OCI-LY7 (cell line): ENCODE results near the gene DNM3. TPM values are rescaled to one million over a fixed set of nuclear protein-coding genes. Genes with fewer than 3 reads are reported as not detected.

Source experiments
- BruUV-seq: library from RNA; stranded (reverse); fragments of 400-500 nt; replicated peaks from 2 replicates; lab custom pipeline; 2021; lab: Mats Ljungman, UMichigan
- CTCF ChIA-PET: fragments of 300-600 bp; sonication (Branson Sonifier 250); formaldehyde crosslinking; loops from one replicate; lab custom pipeline; 2022; ENCODE audit warnings: antibody characterized with exemption; ENCODE audit not compliant: unreplicated experiment; lab: Charles Lee
- POLR2A ChIA-PET: fragments of 300-600 bp; sonication (Branson Sonifier 250); formaldehyde crosslinking; loops from one replicate; lab custom pipeline; 2022; ENCODE audit warnings: antibody characterized with exemption; lab: Charles Lee
- DNase-seq: peaks from one replicate; pipeline ENCODE4 v3.0.0-alpha.2; 2015; ENCODE audit warnings: low spot score
- H2AFZ ChIP-seq: fragments of 200-600 bp; sonication (generic), shearing (Covaris generic); 2 replicates; pipeline ENCODE4 v1.6.1; 2014; ENCODE audit warnings: mild to moderate bottlenecking, antibody characterized with exemption, low read length, moderate library complexity
- H3K27ac ChIP-seq: fragments of 200-600 bp; sonication (generic); 2 replicates; pipeline ENCODE4 v1.5.1; 2014; ENCODE audit warnings: mixed run types, low read depth, mild to moderate bottlenecking, moderate library complexity, low read length, inconsistent platforms; ENCODE audit not compliant: poor library complexity, severe bottlenecking
- H3K36me3 ChIP-seq: fragments of 200-600 bp; sonication (generic); 2 replicates; pipeline ENCODE4 v1.6.1; 2014; ENCODE audit warnings: mild to moderate bottlenecking, antibody characterized with exemption, low read length, moderate library complexity, mixed read lengths; ENCODE audit not compliant: insufficient read depth
- H3K4me1 ChIP-seq: fragments of 200-600 bp; sonication (generic); 2 replicates; pipeline ENCODE4 v1.5.1; 2014; ENCODE audit warnings: mild to moderate bottlenecking, low read length; ENCODE audit not compliant: insufficient read depth, poor library complexity, severe bottlenecking
- H3K4me2 ChIP-seq: fragments of 200-600 bp; sonication (generic); 2 replicates; pipeline ENCODE4 v1.6.1; 2014; ENCODE audit warnings: mild to moderate bottlenecking, low read length
- H3K4me3 ChIP-seq: fragments of 200-600 bp; sonication (generic); 2 replicates; pipeline ENCODE4 v1.5.1; 2014; ENCODE audit warnings: mild to moderate bottlenecking, low read depth, low read length; ENCODE audit not compliant: poor library complexity, severe bottlenecking
- H3K79me2 ChIP-seq: fragments of 200-600 bp; sonication (generic); 2 replicates; pipeline ENCODE4 v1.6.1; 2016; ENCODE audit warnings: low read depth, mild to moderate bottlenecking, low read length, moderate library complexity, mixed read lengths; ENCODE audit not compliant: insufficient read depth
- H3K9me2 ChIP-seq: fragments of 200-600 bp; sonication (generic); 2 replicates; pipeline ENCODE4 v1.6.1; 2016; ENCODE audit warnings: mild to moderate bottlenecking, low read length, mixed read lengths; ENCODE audit not compliant: insufficient read depth
- H3K9me3 ChIP-seq: fragments of 200-600 bp; sonication (generic); 2 replicates; pipeline ENCODE4 v1.6.1; 2014; ENCODE audit warnings: mild to moderate bottlenecking, mixed run types, low read length, mixed read lengths
- H4K20me1 ChIP-seq: fragments of 200-600 bp; sonication (generic); 2 replicates; pipeline ENCODE4 v1.6.1; 2014; ENCODE audit warnings: mild to moderate bottlenecking, antibody characterized with exemption, low read length, moderate library complexity, mixed read lengths; ENCODE audit not compliant: insufficient read depth
- EZH2phosphoT487 ChIP-seq: fragments of 200-600 bp; sonication (generic); IDR thresholded peaks from 2 replicates; pipeline ENCODE4 v1.6.1; 2018; ENCODE audit warnings: low read depth, borderline replicate concordance, mild to moderate bottlenecking, mixed run types, antibody characterized with exemption, low read length, moderate library complexity, mixed read lengths
- intact Hi-C: fragments of 100-400 bp; cut with micrococcal nuclease; formaldehyde crosslinking; loops from one replicate; pipeline ENCODE4 v1.10.0; 2022; ENCODE audit not compliant: unreplicated experiment
- total RNA-seq, 2 experiments: library from RNA; depleted of rRNA in 1 of 2; stranded (reverse); fragments of >200 nt in 1 of 2; shearing (Covaris generic) in 1 of 2; gene quantifications; 2 replicates each; pipeline ENCODE4 v1.2.3, GENCODE V29; 2014 to 2022
- TF ChIP-seq, protein P1 (sequence below): fragments of 200-600 bp; sonication (generic); conservative IDR thresholded peaks from 2 replicates; pipeline ENCODE4 v1.5.1; 2014; ENCODE audit warnings: mild to moderate bottlenecking, antibody characterized with exemption, low read length, moderate library complexity, mixed read lengths

Gene DNM3
- total RNA-seq, 2 experiments from 2014 or later, result 0.47 to 0.61 TPM

GRCh38 chr1:171916315-171916771 lies 75.0 kb downstream of the DNM3 start:
- no peaks in the 10 kb centered on the region for H3K79me2 ChIP-seq
- no peaks in the 10 kb centered on the region for H4K20me1 ChIP-seq
- H3K4me2 ChIP-seq, result no peak overlapping the region
- H2AFZ ChIP-seq, result no peak overlapping the region
- no peak overlapping the region for H3K27ac ChIP-seq
- H3K9me3 ChIP-seq, result no peaks in the 10 kb centered on the region
- no peak for DNase-seq
- TF ChIP-seq, protein P1, sequence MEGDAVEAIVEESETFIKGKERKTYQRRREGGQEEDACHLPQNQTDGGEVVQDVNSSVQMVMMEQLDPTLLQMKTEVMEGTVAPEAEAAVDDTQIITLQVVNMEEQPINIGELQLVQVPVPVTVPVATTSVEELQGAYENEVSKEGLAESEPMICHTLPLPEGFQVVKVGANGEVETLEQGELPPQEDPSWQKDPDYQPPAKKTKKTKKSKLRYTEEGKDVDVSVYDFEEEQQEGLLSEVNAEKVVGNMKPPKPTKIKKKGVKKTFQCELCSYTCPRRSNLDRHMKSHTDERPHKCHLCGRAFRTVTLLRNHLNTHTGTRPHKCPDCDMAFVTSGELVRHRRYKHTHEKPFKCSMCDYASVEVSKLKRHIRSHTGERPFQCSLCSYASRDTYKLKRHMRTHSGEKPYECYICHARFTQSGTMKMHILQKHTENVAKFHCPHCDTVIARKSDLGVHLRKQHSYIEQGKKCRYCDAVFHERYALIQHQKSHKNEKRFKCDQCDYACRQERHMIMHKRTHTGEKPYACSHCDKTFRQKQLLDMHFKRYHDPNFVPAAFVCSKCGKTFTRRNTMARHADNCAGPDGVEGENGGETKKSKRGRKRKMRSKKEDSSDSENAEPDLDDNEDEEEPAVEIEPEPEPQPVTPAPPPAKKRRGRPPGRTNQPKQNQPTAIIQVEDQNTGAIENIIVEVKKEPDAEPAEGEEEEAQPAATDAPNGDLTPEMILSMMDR, result no peak
- TF ChIP-seq EZH2phosphoT487, result no peak
- CTCF ChIA-PET, result no interaction called here
- POLR2A ChIA-PET, result no interaction called here
- no peaks in the 10 kb centered on the region for H3K36me3 ChIP-seq
- intact Hi-C loops, result no loop called here
- H3K9me2 ChIP-seq, result no peaks in the 10 kb centered on the region
- BruUV-seq, result no TSS peak
- H3K4me3 ChIP-seq, result no peak overlapping the region
- no peaks in the 10 kb centered on the region for H3K4me1 ChIP-seq

- Histone ChIP-seq H3K27ac (no peak overlapping the region), H3K4me2 (no peak overlapping the region), H3K79me2 (no peaks in the 10 kb centered on the region), H3K9me3 (no peaks in the 10 kb centered on the region), H3K36me3 (no peaks in the 10 kb centered on the region), H4K20me1 (no peaks in the 10 kb centered on the region), H3K4me3 (no peak overlapping the region), H3K4me1 (no peaks in the 10 kb centered on the region), H3K9me2 (no peaks in the 10 kb centered on the region), H2AFZ (no peak overlapping the region)
- no TSS peak for BruUV-seq
- ChIA-PET POLR2A (no interaction called here), CTCF (no interaction called here)
- intact Hi-C loops, result no loop called here
- no peak for TF ChIP-seq EZH2phosphoT487
- TF ChIP-seq, protein P1, result no peak
- DNase-seq, result no peak
Measured at GRCh38 chr1:171917331-171917730, 76.0 kb downstream of the DNM3 start.
